ENCODE results near the gene TRIM2.
"Not testable (repeated sequence)": the region's sequence is repeated elsewhere in the genome, so short reads cannot be mapped to it uniquely, and the experiment has no call there.

Gene TRIM2

DNA sequence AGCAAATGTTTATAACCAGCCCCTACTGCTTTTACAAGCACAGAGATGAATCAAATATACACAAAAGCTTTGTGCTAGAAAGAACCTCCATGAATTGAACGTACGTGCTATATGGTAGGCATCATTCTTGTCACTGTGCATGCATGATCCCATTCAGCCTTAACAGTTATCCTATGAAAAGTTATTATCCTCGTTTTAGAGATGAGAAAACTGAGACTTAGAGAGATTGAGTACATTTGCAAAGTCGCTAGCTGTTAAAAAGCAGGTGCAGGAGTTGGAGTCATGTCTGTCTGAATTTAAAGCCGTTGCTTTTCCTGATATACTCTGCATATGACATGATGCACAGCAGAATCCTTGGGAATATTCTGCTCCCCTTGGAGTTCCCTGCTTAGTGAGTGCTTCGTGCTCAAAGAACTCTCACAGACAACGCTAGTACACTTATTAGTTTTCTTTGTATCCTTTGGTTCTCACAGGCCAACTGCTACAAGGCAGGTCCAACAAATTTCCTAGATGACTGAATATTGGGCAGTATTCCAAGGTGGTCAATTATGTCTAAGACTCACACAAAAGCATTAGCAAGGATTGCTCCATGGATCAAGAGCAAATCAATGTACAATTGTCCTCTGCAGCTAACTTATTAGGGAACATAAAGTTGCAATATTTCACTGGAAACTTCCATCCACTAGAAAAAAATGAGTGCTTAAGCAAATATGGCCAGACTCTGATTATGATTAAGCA, 42.8 kb upstream of the TRIM2 start:
- TF ChIP-seq CTCF (IDR thresholded peaks at IDR 0.05; ENCODE audit: insufficient read depth, low read depth, low read length, missing control alignments) = no peak
- DNase-seq (ENCODE audit: low read depth) = no peak
- H3K4me3 ChIP-seq (ENCODE audit: low read depth, low read length) = no peak overlapping the region

DNA sequence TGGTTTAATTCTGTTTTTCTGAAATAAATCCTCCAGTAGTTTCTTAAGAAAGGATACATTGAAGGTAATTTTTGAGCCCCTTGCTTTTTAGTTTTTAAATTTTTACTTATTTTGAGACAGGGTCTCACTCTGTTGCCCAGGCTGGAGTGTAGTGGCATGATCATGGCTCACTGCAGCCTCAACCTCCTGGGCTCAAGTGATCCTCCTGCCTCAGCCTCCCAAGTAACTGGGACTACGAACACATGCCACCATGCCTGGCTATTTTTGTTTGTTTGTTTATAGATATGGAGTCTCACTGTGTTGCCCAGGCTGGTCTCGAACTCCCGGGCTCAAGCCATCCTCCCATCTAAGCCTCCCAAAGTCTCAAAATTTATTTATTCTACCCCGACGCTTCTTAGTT, 39.0 kb upstream of the TRIM2 start:
- not testable (repeated sequence) for H3K4me3 ChIP-seq (ENCODE audit: low read depth, low read length); DNase-seq (ENCODE audit: low read depth)

- H3K4me3 ChIP-seq (ENCODE audit: low read depth, low read length) = no peak overlapping the region
- DNase-seq (ENCODE audit: low read depth) = no peak
- no peak for TF ChIP-seq CTCF (IDR thresholded peaks at IDR 0.05; ENCODE audit: insufficient read depth, low read depth, low read length, missing control alignments)
Observed at GRCh38 chr4:153166716-153167501, 37.3 kb upstream of the TRIM2 start.

DNA sequence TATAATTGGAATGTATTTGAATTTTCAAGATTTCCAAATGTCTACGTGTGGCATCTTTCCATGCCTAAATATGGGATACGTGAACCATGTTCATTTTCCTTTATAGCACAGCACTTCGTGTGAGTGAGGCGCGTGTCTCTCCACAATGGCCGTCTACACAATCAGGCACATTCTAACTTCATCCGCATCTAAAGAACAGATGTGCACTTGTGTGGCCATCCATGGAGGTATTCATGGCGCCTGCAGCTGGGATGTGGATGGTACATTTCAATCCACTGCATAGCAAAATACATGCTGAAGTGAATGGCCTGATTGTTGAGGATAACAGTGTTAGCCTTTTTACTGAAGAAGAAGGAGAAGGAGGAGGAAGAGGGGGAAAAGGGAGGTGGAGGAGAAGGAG, 34.5 kb upstream of the TRIM2 start:
- H3K4me3 ChIP-seq (ENCODE audit: low read depth, low read length) = no peak overlapping the region
- DNase-seq (ENCODE audit: low read depth) = no peak
- TF ChIP-seq CTCF (IDR thresholded peaks at IDR 0.05; ENCODE audit: insufficient read depth, low read depth, low read length, missing control alignments) = no peak

GRCh38 chr4:153170407-153170806, 33.8 kb upstream of the TRIM2 start:
- no peak overlapping the region for H3K4me3 ChIP-seq (ENCODE audit: low read depth, low read length)
- no peak for DNase-seq (ENCODE audit: low read depth)
- TF ChIP-seq CTCF (IDR thresholded peaks at IDR 0.05; ENCODE audit: insufficient read depth, low read depth, low read length, missing control alignments) = no peak

DNA sequence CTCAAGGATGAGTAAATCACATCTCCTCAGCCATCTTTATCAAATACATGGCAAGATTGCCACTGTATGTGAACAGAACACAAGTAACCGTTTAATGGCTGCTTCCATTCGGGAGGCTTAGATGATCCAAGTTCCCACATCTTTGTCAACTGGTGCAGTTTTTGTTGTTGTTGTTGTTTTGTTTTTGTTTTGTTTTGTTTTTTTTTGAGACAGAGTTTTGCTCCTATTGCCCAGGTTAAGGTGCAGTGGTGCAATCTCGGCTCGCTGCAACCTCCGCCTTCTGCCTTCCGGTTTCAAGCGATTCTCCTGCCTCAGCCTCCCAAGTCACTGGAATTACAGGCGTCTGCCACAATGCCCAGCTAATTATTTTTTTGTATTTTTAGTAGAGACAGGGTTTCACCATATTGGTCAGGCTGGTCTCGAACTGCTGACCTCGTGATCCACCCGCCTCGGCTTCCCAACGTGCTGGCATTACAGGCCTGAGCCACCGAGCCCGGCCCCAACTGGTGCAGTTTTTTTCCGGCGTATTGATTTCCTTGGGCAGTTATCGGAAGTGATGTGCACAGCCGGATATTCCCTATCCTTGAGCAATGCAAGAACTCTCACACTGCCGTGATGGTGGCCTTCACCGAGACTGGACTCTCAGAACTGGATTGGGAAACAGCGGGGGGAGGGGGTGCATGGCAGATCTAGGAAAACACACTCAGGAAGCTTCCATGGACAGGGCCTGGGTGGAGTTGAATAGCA, 29.2 kb upstream of the TRIM2 start:
- TF ChIP-seq CTCF (IDR thresholded peaks at IDR 0.05; ENCODE audit: insufficient read depth, low read depth, low read length, missing control alignments) = no peak
- H3K4me3 ChIP-seq (ENCODE audit: low read depth, low read length) = no peak overlapping the region
- no peak for DNase-seq (ENCODE audit: low read depth)

DNA sequence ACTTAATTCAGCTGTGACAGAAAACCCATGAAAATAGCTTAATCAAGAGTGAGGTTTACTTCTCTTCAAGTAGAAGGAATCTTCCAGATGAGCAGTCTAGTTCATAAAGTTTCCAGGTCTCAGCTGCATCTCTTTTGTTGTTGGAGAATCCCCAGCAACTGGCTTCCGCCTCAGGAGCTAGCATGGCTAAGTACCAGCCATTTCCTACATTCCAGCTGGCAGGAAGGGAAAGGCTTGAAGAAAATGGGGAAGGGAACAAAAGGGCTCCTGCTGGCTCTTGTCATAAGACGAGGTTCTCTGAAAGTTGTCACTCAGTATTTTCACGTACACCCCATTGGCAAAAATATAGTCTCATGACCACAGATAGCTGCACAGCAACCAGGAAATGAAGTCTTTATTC, 27.3 kb upstream of the TRIM2 start:
- TF ChIP-seq CTCF (IDR thresholded peaks at IDR 0.05; ENCODE audit: insufficient read depth, low read depth, low read length, missing control alignments) = no peak
- H3K4me3 ChIP-seq (ENCODE audit: low read depth, low read length) = no peak overlapping the region
- no peak for DNase-seq (ENCODE audit: low read depth)
